HFF-Myc (cell line): ENCODE data around the gene MIPOL1.

Source experiments
- DNase-seq: peaks from one replicate; pipeline ENCODE4 v3.0.0-alpha.2; 2011; ENCODE audit warnings: low read depth; ENCODE audit errors: extremely low read depth
- H3K4me3 ChIP-seq: replicated peaks from 2 replicates; pipeline ENCODE4 v1.5.1; 2011; ENCODE audit warnings: low read depth, mild to moderate bottlenecking, control low read depth, low read length
- CTCF ChIP-seq: IDR thresholded peaks from 2 replicates; pipeline ENCODE4 v1.5.1; 2012; ENCODE audit warnings: mild to moderate bottlenecking, low read depth, low read length, control low read depth; ENCODE audit errors: missing control alignments

The MIPOL1 gene

GRCh38 chr14:37512173-37512572 lies 314.4 kb downstream of the MIPOL1 start:
- DNase-seq: no peak
- no peak overlapping the region for H3K4me3 ChIP-seq
- TF ChIP-seq CTCF: no peak

DNA sequence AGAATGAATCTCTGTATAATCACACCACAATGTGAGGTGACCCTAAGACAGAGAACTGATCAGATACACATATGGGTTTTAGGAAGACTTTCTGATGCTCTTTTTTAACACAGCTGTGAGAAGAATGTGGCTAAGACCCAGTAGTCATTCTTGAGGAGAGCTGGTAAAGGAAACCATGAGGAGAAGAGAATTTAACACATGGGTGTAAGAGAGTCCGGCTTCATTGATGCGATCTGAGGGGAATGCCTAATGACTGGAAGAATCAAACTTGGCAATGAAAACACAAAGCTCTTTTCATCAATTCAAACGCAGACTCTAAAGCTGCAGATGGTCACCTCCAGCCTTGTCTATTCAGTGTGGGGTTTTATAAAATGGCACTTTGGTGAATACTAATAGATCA lies 318.0 kb downstream of the MIPOL1 start:
- no peak for DNase-seq
- TF ChIP-seq CTCF: no peak
- no peak overlapping the region for H3K4me3 ChIP-seq

DNA sequence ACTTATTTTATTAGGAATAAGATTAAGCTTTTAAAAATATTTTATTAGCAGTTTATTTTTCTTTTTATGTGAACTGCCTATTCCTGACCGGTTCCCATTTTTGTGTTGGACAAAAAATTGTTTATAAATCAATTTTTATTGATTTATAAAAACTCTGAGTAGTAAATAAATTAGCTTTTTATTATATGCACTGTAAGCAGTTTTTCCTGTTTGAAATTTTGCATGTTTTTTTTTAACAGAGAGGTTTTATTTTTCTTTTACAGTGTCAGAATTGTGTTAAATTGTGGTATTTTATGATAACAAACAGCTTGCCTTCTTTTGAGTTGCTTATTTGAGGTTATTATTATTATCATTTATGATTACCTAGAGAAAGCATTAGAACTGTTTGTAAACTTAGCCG lies 329.3 kb downstream of the MIPOL1 start:
- no peak for DNase-seq
- no peak for TF ChIP-seq CTCF
- H3K4me3 ChIP-seq: no peak overlapping the region

- TF ChIP-seq CTCF: no peak
- no peak for DNase-seq
- H3K4me3 ChIP-seq: no peak overlapping the region
These were observed 342.3 kb downstream of the MIPOL1 start for GRCh38 chr14:37539992-37540391.

GRCh38 chr14:37544407-37544806 lies 346.7 kb downstream of the MIPOL1 start:
- no peak overlapping the region for H3K4me3 ChIP-seq
- no peak for TF ChIP-seq CTCF
- DNase-seq: no peak

DNA sequence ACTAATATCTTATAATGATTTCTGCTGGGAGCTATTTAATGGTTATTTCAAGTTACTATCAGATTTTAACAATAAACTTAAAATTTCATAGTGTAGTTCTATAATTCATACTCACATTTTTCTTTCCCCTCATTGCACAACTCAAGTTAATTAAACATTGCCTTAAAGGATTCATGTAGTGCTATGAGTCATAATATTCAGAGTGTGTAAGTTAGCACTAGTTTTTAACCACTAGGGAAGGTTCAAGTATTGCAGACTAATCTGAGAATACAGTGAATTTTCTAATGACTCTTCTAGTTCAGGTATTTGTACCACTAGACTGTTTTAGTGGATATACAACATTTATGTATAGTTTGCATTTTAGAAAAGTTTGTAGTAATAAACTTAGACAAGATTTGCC lies 347.4 kb downstream of the MIPOL1 start:
- DNase-seq: no peak
- no peak for TF ChIP-seq CTCF
- no peak overlapping the region for H3K4me3 ChIP-seq
